Measurements from ENCODE around the gene SHH.

GRCh38 chr7:155787171-155787851, 25.0 kb downstream of the SHH start:
- TF ChIP-seq CTCF (tag by site-specific recombination; IDR thresholded peaks at IDR 0.05) = no peak
- no peak for TF ChIP-seq ZNF239 (tag by site-specific recombination; IDR thresholded peaks at IDR 0.05)
- no peak for TF ChIP-seq TCF7L2 (IDR thresholded peaks at IDR 0.05; ENCODE audit: borderline replicate concordance, low read depth, low read length)
- no peak for TF ChIP-seq ZNF792 (tag by site-specific recombination; IDR thresholded peaks at IDR 0.05)
- no peak for TF ChIP-seq ZBTB21 (tag by site-specific recombination; IDR thresholded peaks at IDR 0.05)
- TF ChIP-seq KLF10 (tag by site-specific recombination; IDR thresholded peaks at IDR 0.05) = no peak
- TF ChIP-seq ZNF391 (tag by site-specific recombination; IDR thresholded peaks at IDR 0.05; ENCODE audit: borderline replicate concordance, low read depth) = no peak
